HepG2 (cell line): ENCODE measurements around the gene ZMPSTE24. TPM values are rescaled to one million over a fixed set of nuclear protein-coding genes. Genes with fewer than 3 reads are reported as not detected.
A peak's percentile ranks its signal among the peaks of the same experiment; 100 is the strongest.

Experiments
- ARID4A ChIP-seq: sonication (generic); formaldehyde crosslinking; IDR thresholded peaks from 2 replicates; pipeline ENCODE4 v1.5.0; 2020; ENCODE audit warnings: mild to moderate bottlenecking, missing genetic modification reagents, borderline replicate concordance
- GTF3A ChIP-seq: sonication (generic); formaldehyde crosslinking; conservative IDR thresholded peaks from 2 replicates; pipeline ENCODE4 v1.4.0; 2020; ENCODE audit warnings: mild to moderate bottlenecking, missing genetic modification reagents
- MNT ChIP-seq: fragments of 450-650 bp; IDR thresholded peaks from 2 replicates; pipeline ENCODE4 v1.6.1; 2016
- NCOA5 ChIP-seq: sonication (generic); formaldehyde crosslinking; IDR thresholded peaks from 2 replicates; pipeline ENCODE4 v1.4.0; 2020; ENCODE audit warnings: missing genetic modification reagents
- NONO ChIP-seq, 2 experiments: fragments of 450-650 bp in 1 of 2; sonication (generic) in 1 of 2; formaldehyde crosslinking in 1 of 2; IDR thresholded peaks in 1 of 2; conservative IDR thresholded peaks in 1 of 2; 2 replicates each; pipeline versions ENCODE4 v1.6.1 to v1.8.0; 2017 to 2022; ENCODE audit warnings: mild to moderate bottlenecking in 1 of 2, missing genetic modification reagents in 1 of 2, moderate library complexity in 1 of 2
- PATZ1 ChIP-seq: sonication (generic); formaldehyde crosslinking; IDR thresholded peaks from 2 replicates; pipeline ENCODE4 v1.4.0; 2020; ENCODE audit warnings: missing genetic modification reagents
- RBM22 ChIP-seq: fragments of 200-400 bp; formaldehyde crosslinking; optimal IDR thresholded peaks from 2 replicates; pipeline ENCODE3; 2017; ENCODE audit warnings: mild to moderate bottlenecking, low read length, moderate library complexity
- SNAI1 ChIP-seq: sonication (generic); formaldehyde crosslinking; IDR thresholded peaks from 2 replicates; pipeline ENCODE4 v1.5.0; 2020; ENCODE audit warnings: mild to moderate bottlenecking, missing genetic modification reagents, borderline replicate concordance
- TEF ChIP-seq: sonication (generic); formaldehyde crosslinking; IDR thresholded peaks from 2 replicates; pipeline ENCODE4 v1.5.0; 2020; ENCODE audit warnings: missing genetic modification reagents
- THAP11 ChIP-seq: IDR thresholded peaks from 2 replicates; pipeline ENCODE4 v1.6.1; 2016; ENCODE audit warnings: missing biosample characterization, missing genetic modification reagents
- YY1 ChIP-seq: IDR thresholded peaks from 2 replicates; pipeline ENCODE4 v1.6.1; 2011; ENCODE audit warnings: low read length, low read depth, moderate library complexity, mild to moderate bottlenecking; ENCODE audit not compliant: insufficient read depth, insufficient replicate concordance
- ZBTB2 ChIP-seq: sonication (generic); formaldehyde crosslinking; IDR thresholded peaks from 2 replicates; pipeline ENCODE4 v1.8.0; 2022; ENCODE audit warnings: low read depth, missing genetic modification reagents
- ZNF331 ChIP-seq: sonication (generic); formaldehyde crosslinking; IDR thresholded peaks from 2 replicates; pipeline ENCODE4 v1.4.0; 2020; ENCODE audit warnings: missing genetic modification reagents
- ZNF652 ChIP-seq: IDR thresholded peaks from 2 replicates; pipeline ENCODE4 v1.6.1; 2016; ENCODE audit warnings: low read depth, borderline replicate concordance
- ZNF672 ChIP-seq: sonication (generic); formaldehyde crosslinking; IDR thresholded peaks from 2 replicates; pipeline ENCODE4 v1.8.1; 2022; ENCODE audit warnings: missing genetic modification reagents
- ZNF740 ChIP-seq: sonication (generic); formaldehyde crosslinking; IDR thresholded peaks from 2 replicates; pipeline ENCODE4 v1.4.0; 2020; ENCODE audit warnings: missing genetic modification reagents
- ZNF891 ChIP-seq: sonication (generic); formaldehyde crosslinking; IDR thresholded peaks from 2 replicates; pipeline ENCODE4 v1.5.0; 2020; ENCODE audit warnings: mild to moderate bottlenecking, missing genetic modification reagents
- ZZZ3 ChIP-seq: sonication (generic); formaldehyde crosslinking; IDR thresholded peaks from 2 replicates; pipeline ENCODE4 v1.4.0; 2020; ENCODE audit warnings: missing genetic modification reagents, mild to moderate bottlenecking, borderline replicate concordance
- polyA plus RNA-seq, 8 experiments: library from polyadenylated mRNA; depleted of rRNA in 3 of 8; stranded (reverse) in 7 of 8; unstranded in 1 of 8; fragments of >200 nt; fragmentation: Illumina TruSeq in 4 of 8; extraction: Trizol in 4 of 8; gene quantifications; 2 replicates each; pipeline versions ENCODE4 v1.2.1 to v1.2.3, GENCODE V29; 2011 to 2016; ENCODE audit warnings: low read depth in 4 of 8, missing spikeins in 1 of 8, mixed read lengths in 1 of 8; ENCODE audit not compliant: insufficient read depth in 1 of 8
- total RNA-seq, 5 experiments: library from RNA; depleted of rRNA; stranded (reverse); fragments of >200 nt; fragmentation: Illumina TruSeq; extraction: Trizol; gene quantifications; 2 replicates each; pipeline ENCODE4 v1.2.3, GENCODE V29; 2016; ENCODE audit warnings: low read depth in 1 of 5

ZMPSTE24 gene
- total and polyA plus RNA-seq, 2 of the 13 experiments (the other 11 are each of a cell fraction or from before 2014, with no cell fraction given), result 13.6 to 60.2 TPM

- TF ChIP-seq THAP11 (CRISPR knock-in tag) (0 out of 2 replicates have a peak, but pooled peaks have one; percentile 29), ZZZ3 (CRISPR knock-in tag) (no peak), ARID4A (peak; percentile 15; the same call in 1 of the 2 replicates), SNAI1 (CRISPR knock-in tag) (no peak), ZNF652 (no peak), NONO (IDR thresholded peaks at IDR 0.05) (no peak), NONO (CRISPR knock-in tag; conservative IDR thresholded peaks at IDR 0.05) (no peak; the same call in 1 of the 2 replicates), PATZ1 (CRISPR knock-in tag) (no peak), TEF (no peak), MNT (no peak), YY1 (peak; percentile 33), RBM22 (no peak), ZNF740 (no peak), ZBTB2 (CRISPR knock-in tag) (no peak), ZNF891 (CRISPR knock-in tag) (no peak), ZNF672 (CRISPR knock-in tag) (no peak), ZNF331 (CRISPR knock-in tag) (no peak; the same call in 1 of the 2 replicates), NCOA5 (CRISPR knock-in tag) (no peak), GTF3A (CRISPR knock-in tag) (0 out of 2 replicates have a peak, but pooled peaks have one; percentile 63)
Measured at GRCh38 chr1:40338745-40339419, 80.8 kb downstream of the ZMPSTE24 start (continued).
